ENCODE results near the gene TMEM106C.
A peak's percentile ranks its signal among the peaks of the same experiment; 100 is the strongest.

The TMEM106C gene

GRCh38 chr12:48002773-48003218 is 39.4 kb downstream of the TMEM106C start:
- Histone ChIP-seq H3K27me3 (ENCODE audit: insufficient read depth, low read length, poor library complexity, severe bottlenecking) (peaks cover 16% of the 10 kb centered on the region), H3K9ac (ENCODE audit: low read depth, low read length, poor library complexity, severe bottlenecking) (peak overlapping the region; percentile 82), H3K9me3 (ENCODE audit: insufficient read depth, low read depth, low read length) (no peaks in the 10 kb centered on the region), H3F3A (ENCODE audit: low read depth) (no peaks in the 10 kb centered on the region), H3K4me2 (ENCODE audit: low read depth, low read length, poor library complexity, severe bottlenecking) (peak overlapping the region; percentile 75), H3K4me3 (ENCODE audit: low read length, poor library complexity, severe bottlenecking) (peak overlapping the region; percentile 83), H3K9me2 (replicated peaks; ENCODE audit: low read depth, low read length) (no peaks in the 10 kb centered on the region), H3K79me2 (ENCODE audit: insufficient read depth, low read length) (peaks cover 53% of the 10 kb centered on the region), H3K36me3 (ENCODE audit: insufficient read depth, low read length) (peaks cover 3% of the 10 kb centered on the region; the same call in 1 of the 2 replicates), H3K4me1 (ENCODE audit: insufficient read depth, low read length, poor library complexity, severe bottlenecking) (peaks cover 35% of the 10 kb centered on the region), H4K20me1 (ENCODE audit: insufficient read depth, low read length, poor library complexity, severe bottlenecking) (peaks cover 26% of the 10 kb centered on the region), H2AFZ (ENCODE audit: low read length) (no peak overlapping the region)
- TF ChIP-seq CTCF (conservative IDR thresholded peaks at IDR 0.05; ENCODE audit: low read length) (no peak), EZH2phosphoT487 (IDR thresholded peaks at IDR 0.05; ENCODE audit: borderline replicate concordance) (no peak)

DNA sequence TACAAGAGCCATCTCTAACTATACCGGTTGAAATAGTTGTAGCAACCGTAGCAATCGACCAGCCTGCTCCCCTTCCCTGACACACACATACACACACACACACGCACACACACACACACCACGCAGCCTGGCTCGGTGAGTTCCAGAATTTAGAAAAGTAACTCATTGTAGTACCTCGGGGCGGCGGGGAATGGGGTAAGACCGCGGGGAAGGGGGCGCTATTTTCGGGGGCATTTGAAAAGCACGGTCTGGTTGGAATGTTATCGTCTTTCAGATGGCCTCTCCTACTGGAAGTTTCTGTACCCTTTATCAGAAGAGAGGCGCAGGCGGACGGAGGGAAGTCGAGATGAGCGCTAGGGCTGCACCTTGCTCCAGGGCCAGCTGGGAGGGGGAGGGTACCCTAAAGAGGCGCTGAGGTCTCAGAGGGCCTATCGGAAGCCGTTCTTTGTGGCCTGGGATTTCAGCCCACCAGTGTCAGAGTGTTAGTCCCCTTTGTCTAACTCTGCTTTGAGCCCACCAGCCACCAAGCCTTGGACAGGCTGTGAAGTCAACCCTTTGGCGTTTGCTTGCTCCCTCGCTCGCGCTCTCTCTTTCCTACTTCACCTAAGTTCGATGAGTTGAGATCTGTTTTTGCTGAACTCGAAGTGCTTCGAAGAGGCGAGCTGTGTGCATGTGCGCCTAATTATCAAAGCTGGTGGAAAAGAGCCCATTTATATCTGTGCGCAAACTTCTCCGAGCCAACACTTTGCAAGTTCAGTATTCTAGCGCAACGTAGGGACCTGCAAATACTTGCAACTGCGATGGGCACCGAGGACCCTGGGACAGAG is 40.0 kb downstream of the TMEM106C start:
- H3K9me3 ChIP-seq (ENCODE audit: insufficient read depth, low read depth, low read length), result no peaks in the 10 kb centered on the region
- H2AFZ ChIP-seq (ENCODE audit: low read length), result peak overlapping the region; percentile 81
- H3K9ac ChIP-seq (ENCODE audit: low read depth, low read length, poor library complexity, severe bottlenecking), result peak overlapping the region; percentile 82
- peaks cover 51% of the 10 kb centered on the region for H3K79me2 ChIP-seq (ENCODE audit: insufficient read depth, low read length)
- H3K4me1 ChIP-seq (ENCODE audit: insufficient read depth, low read length, poor library complexity, severe bottlenecking), result peaks cover 35% of the 10 kb centered on the region
- H3K4me2 ChIP-seq (ENCODE audit: low read depth, low read length, poor library complexity, severe bottlenecking), result peak overlapping the region; percentile 75
- H3K27me3 ChIP-seq (ENCODE audit: insufficient read depth, low read length, poor library complexity, severe bottlenecking), result peaks cover 16% of the 10 kb centered on the region
- TF ChIP-seq EZH2phosphoT487 (IDR thresholded peaks at IDR 0.05; ENCODE audit: borderline replicate concordance) (no peak), CTCF (conservative IDR thresholded peaks at IDR 0.05; ENCODE audit: low read length) (peak; percentile 22)
- no peaks in the 10 kb centered on the region for H3K36me3 ChIP-seq (ENCODE audit: insufficient read depth, low read length)
- no peaks in the 10 kb centered on the region for H3K9me2 ChIP-seq (replicated peaks; ENCODE audit: low read depth, low read length)
- H3K4me3 ChIP-seq (ENCODE audit: low read length, poor library complexity, severe bottlenecking), result peak overlapping the region; percentile 83
- peaks cover 24% of the 10 kb centered on the region for H4K20me1 ChIP-seq (ENCODE audit: insufficient read depth, low read length, poor library complexity, severe bottlenecking)
- H3F3A ChIP-seq (ENCODE audit: low read depth), result no peaks in the 10 kb centered on the region

DNA sequence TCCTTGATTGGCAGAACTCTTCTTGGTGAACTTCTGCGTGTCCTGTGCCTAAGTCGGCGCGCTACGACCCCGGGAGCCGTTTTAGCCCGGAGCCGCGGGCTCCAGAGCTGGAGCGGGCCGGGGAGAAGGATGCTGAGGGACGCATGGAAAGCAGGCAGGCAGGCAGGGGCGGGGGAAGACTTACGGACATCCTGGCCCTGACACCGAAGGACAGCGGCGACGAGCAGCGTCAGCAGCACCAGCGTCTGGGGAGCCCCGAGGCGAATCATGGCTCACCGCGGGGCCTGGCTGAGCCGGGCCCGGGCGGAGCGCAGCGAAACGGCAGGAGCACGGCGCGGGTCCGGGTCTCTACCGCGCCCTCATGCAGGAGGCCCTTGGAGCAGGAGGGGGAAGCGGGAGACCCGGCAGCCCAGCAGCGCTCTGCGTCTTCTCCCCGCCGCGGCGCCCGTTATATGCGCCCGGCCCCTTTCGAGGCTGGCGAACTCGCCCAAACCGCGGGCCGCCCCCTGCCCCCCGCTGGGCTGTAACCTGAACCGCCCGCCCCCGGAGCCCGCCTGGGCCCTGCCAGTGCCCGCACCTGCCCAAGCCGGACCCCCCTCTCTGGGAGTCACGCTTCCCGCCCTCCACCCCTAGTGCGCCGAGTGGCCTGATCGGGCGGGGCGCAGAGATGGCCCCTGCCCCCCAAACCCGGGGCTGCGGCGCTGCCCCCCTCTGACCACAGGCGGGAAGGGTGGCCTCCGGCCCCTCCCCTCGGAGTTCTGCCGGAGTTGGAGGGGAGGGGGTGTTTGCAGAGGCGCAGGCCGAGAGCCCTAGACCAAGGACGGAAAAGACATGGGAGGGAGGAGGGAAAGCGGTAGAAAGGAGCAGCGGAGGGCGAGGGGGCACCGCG is 40.9 kb downstream of the TMEM106C start, which contains the start of gene COL2A1:
TSS of gene COL2A1 (minus strand) at position 424 of the 889 bp plus-strand sequence. CDS start at position 269, 155 bp downstream.
- Histone ChIP-seq H3K27me3 (ENCODE audit: insufficient read depth, low read length, poor library complexity, severe bottlenecking) (peaks cover 16% of the 10 kb centered on the region), H3K79me2 (ENCODE audit: insufficient read depth, low read length) (peaks cover 45% of the 10 kb centered on the region), H3K4me1 (ENCODE audit: insufficient read depth, low read length, poor library complexity, severe bottlenecking) (peaks cover 35% of the 10 kb centered on the region), H3K9me3 (ENCODE audit: insufficient read depth, low read depth, low read length) (no peaks in the 10 kb centered on the region), H3K4me2 (ENCODE audit: low read depth, low read length, poor library complexity, severe bottlenecking) (peak within 1 kb of the TSS; percentile 75), H4K20me1 (ENCODE audit: insufficient read depth, low read length, poor library complexity, severe bottlenecking) (peaks cover 22% of the 10 kb centered on the region), H2AFZ (ENCODE audit: low read length) (peak within 1 kb of the TSS; percentile 81), H3F3A (ENCODE audit: low read depth) (no peaks in the 10 kb centered on the region), H3K36me3 (ENCODE audit: insufficient read depth, low read length) (no peaks in the 10 kb centered on the region), H3K4me3 (ENCODE audit: low read length, poor library complexity, severe bottlenecking) (peak within 1 kb of the TSS; percentile 83), H3K9me2 (replicated peaks; ENCODE audit: low read depth, low read length) (no peaks in the 10 kb centered on the region), H3K9ac (ENCODE audit: low read depth, low read length, poor library complexity, severe bottlenecking) (peak within 1 kb of the TSS; percentile 82)
- TF ChIP-seq CTCF (conservative IDR thresholded peaks at IDR 0.05; ENCODE audit: low read length) (no peak), EZH2phosphoT487 (IDR thresholded peaks at IDR 0.05; ENCODE audit: borderline replicate concordance) (no peak)
